H9 (cell line): ENCODE data around the gene HSPA1L. TPM values are rescaled to one million over a fixed set of nuclear protein-coding genes. Genes with fewer than 3 reads are reported as not detected.

Source experiments
- DNase-seq: peaks from one replicate; pipeline ENCODE4 v3.0.0-alpha.2; 2017
- H2AFZ ChIP-seq: one replicate; pipeline ENCODE4 v1.6.1; 2013; ENCODE audit warnings: mild to moderate bottlenecking, low read length, control low read depth, moderate library complexity
- H2AK5ac ChIP-seq: 2 replicates; pipeline ENCODE4 v1.6.1; 2013; ENCODE audit warnings: low read length, control low read depth, mixed read lengths; ENCODE audit not compliant: insufficient read length
- H2BK120ac ChIP-seq: one replicate; pipeline ENCODE4 v1.6.1; 2013; ENCODE audit warnings: low read depth, mild to moderate bottlenecking, low read length, control low read depth, inconsistent platforms; ENCODE audit not compliant: poor library complexity, severe bottlenecking
- H2BK12ac ChIP-seq: 2 replicates; pipeline ENCODE4 v1.6.1; 2013; ENCODE audit warnings: low read length, control low read depth, mixed read lengths, low read depth; ENCODE audit not compliant: insufficient read length
- H2BK15ac ChIP-seq: 2 replicates; pipeline ENCODE4 v1.6.1; 2013; ENCODE audit warnings: low read depth, low read length, control low read depth
- H2BK20ac ChIP-seq: one replicate; pipeline ENCODE4 v1.6.1; 2013; ENCODE audit warnings: low read depth, mild to moderate bottlenecking, low read length, control low read depth, inconsistent platforms; ENCODE audit not compliant: poor library complexity, severe bottlenecking
- H2BK5ac ChIP-seq: 2 replicates; pipeline ENCODE4 v1.6.1; 2013; ENCODE audit warnings: low read length, control low read depth, mixed read lengths; ENCODE audit not compliant: insufficient read length
- H3K14ac ChIP-seq: 2 replicates; pipeline ENCODE4 v1.6.1; 2013; ENCODE audit warnings: low read length, control low read depth; ENCODE audit not compliant: insufficient read depth
- H3K18ac ChIP-seq: 2 replicates; pipeline ENCODE4 v1.6.1; 2013; ENCODE audit warnings: low read depth, mild to moderate bottlenecking, mixed read lengths, low read length, control low read depth; ENCODE audit not compliant: insufficient read length
- H3K23ac ChIP-seq: 2 replicates; pipeline ENCODE4 v1.6.1; 2013; ENCODE audit warnings: low read length, control low read depth, mixed read lengths, low read depth; ENCODE audit not compliant: insufficient read length
- H3K23me2 ChIP-seq: 2 replicates; pipeline ENCODE4 v1.6.1; 2013; ENCODE audit warnings: low read depth, mild to moderate bottlenecking, mixed read lengths, low read length, control low read depth; ENCODE audit not compliant: insufficient read length, poor library complexity, severe bottlenecking
- H3K27ac ChIP-seq: 2 replicates; pipeline ENCODE4 v1.5.1; 2013; ENCODE audit warnings: low read length, control low read depth, mixed read lengths, low read depth; ENCODE audit not compliant: insufficient read length
- H3K27me3 ChIP-seq: 2 replicates; pipeline ENCODE4 v1.6.1; 2013; ENCODE audit warnings: low read length, control low read depth, inconsistent platforms; ENCODE audit not compliant: insufficient read depth
- H3K4ac ChIP-seq: 2 replicates; pipeline ENCODE4 v1.6.1; 2013; ENCODE audit warnings: low read depth, mild to moderate bottlenecking, control low read depth, inconsistent platforms, low read length, moderate library complexity
- H3K4me1 ChIP-seq: 2 replicates; pipeline ENCODE4 v1.6.1; 2013; ENCODE audit warnings: low read length, control low read depth, inconsistent platforms; ENCODE audit not compliant: insufficient read depth
- H3K4me2 ChIP-seq: 2 replicates; pipeline ENCODE4 v1.6.1; 2013; ENCODE audit warnings: low read length, control low read depth, mixed read lengths; ENCODE audit not compliant: insufficient read length, insufficient read depth
- H3K56ac ChIP-seq: 2 replicates; pipeline ENCODE4 v1.6.1; 2013; ENCODE audit warnings: low read depth, mild to moderate bottlenecking, mixed read lengths, low read length, control low read depth; ENCODE audit not compliant: insufficient read length
- H3K79me1 ChIP-seq: 2 replicates; pipeline ENCODE4 v1.6.1; 2013; ENCODE audit warnings: low read depth, mild to moderate bottlenecking, moderate library complexity, low read length, control low read depth, inconsistent platforms; ENCODE audit not compliant: insufficient read depth, poor library complexity, severe bottlenecking
- H3K79me2 ChIP-seq: 2 replicates; pipeline ENCODE4 v1.6.1; 2013; ENCODE audit warnings: low read length, control low read depth, inconsistent platforms; ENCODE audit not compliant: insufficient read depth
- H3K9ac ChIP-seq: 2 replicates; pipeline ENCODE4 v1.6.1; 2013; ENCODE audit warnings: low read length, control low read depth, mixed read lengths; ENCODE audit not compliant: insufficient read length; ENCODE audit errors: extremely low read depth
- H3K9me3 ChIP-seq: one replicate; pipeline ENCODE4 v1.6.1; 2013; ENCODE audit warnings: low read depth, low read length, inconsistent platforms; ENCODE audit not compliant: control insufficient read depth
- H3T11ph ChIP-seq: one replicate; pipeline ENCODE4 v1.6.1; 2013; ENCODE audit warnings: mild to moderate bottlenecking, low read length, control low read depth, inconsistent platforms
- H4K20me1 ChIP-seq: one replicate; pipeline ENCODE4 v1.6.1; 2013; ENCODE audit not compliant: control insufficient read depth, insufficient read length, insufficient read depth
- H4K5ac ChIP-seq: 2 replicates; pipeline ENCODE4 v1.6.1; 2013; ENCODE audit warnings: low read depth, mild to moderate bottlenecking, mixed read lengths, low read length, control low read depth; ENCODE audit not compliant: insufficient read length
- H4K8ac ChIP-seq: replicated peaks from 2 replicates; pipeline ENCODE4 v1.6.1; 2013; ENCODE audit warnings: low read length, control low read depth, mixed read lengths, low read depth; ENCODE audit not compliant: insufficient read length
- H4K91ac ChIP-seq: 2 replicates; pipeline ENCODE4 v1.6.1; 2013; ENCODE audit warnings: low read depth, mild to moderate bottlenecking, moderate library complexity, mixed read lengths, low read length, control low read depth; ENCODE audit not compliant: insufficient read length
- H3K27ac Mint-ChIP-seq, 3 experiments: 2 replicates in 2 of 3; 3 replicates in 1 of 3; pipeline ENCODE4 v1.8.0; 2020 to 2021; ENCODE audit warnings: mixed read lengths in 3 of 3, mild to moderate bottlenecking in 1 of 3, moderate library complexity in 1 of 3
- H3K27me3 Mint-ChIP-seq: 2 replicates; pipeline ENCODE4 v1.8.0; 2021; ENCODE audit warnings: low read depth, mild to moderate bottlenecking, moderate library complexity, mixed read lengths
- H3K36me3 Mint-ChIP-seq, 3 experiments: 2 replicates in 2 of 3; 3 replicates in 1 of 3; pipeline ENCODE4 v1.8.0; 2020 to 2021; ENCODE audit warnings: low read depth in 3 of 3, mixed read lengths in 3 of 3; ENCODE audit not compliant: insufficient read depth in 1 of 3
- H3K4me1 Mint-ChIP-seq, 2 experiments: 2 replicates each; pipeline ENCODE4 v1.8.0; 2020; ENCODE audit warnings: mixed read lengths in 2 of 2
- H3K4me3 Mint-ChIP-seq, 2 experiments: 2 replicates in 1 of 2; 3 replicates in 1 of 2; pipeline ENCODE4 v1.8.0; 2020 to 2021; ENCODE audit warnings: mild to moderate bottlenecking in 2 of 2, mixed read lengths in 2 of 2, moderate library complexity in 1 of 2
- H3K9me3 Mint-ChIP-seq, 2 experiments: 2 replicates in 1 of 2; 3 replicates in 1 of 2; pipeline ENCODE4 v1.8.0; 2020; ENCODE audit warnings: mild to moderate bottlenecking in 2 of 2, mixed read lengths in 2 of 2, moderate library complexity in 1 of 2
- CTCF ChIP-seq: fragments of 200-600 bp; sonication (generic); conservative IDR thresholded peaks from 3 replicates; pipeline ENCODE4 v1.8.0; 2021; ENCODE audit warnings: antibody characterized with exemption, mild to moderate bottlenecking
- WGBS: extraction: QIAGEN DNeasy Blood & Tissue Kit; methylation state at CpG from one replicate; pipeline ENCODE4 v1.1.7; 2013; ENCODE audit warnings: missing lambda C conversion rate, low lambda C conversion rate, mixed read lengths; ENCODE audit not compliant: insufficient read length; ENCODE audit errors: extremely low coverage; 5-methylcytosine and 5-hydroxymethylcytosine counted together
- total RNA-seq: library from RNA; stranded (reverse); gene quantifications from 2 replicates; pipeline ENCODE4 v1.2.1, GENCODE V29; 2021

HSPA1L gene
- total RNA-seq, 1 experiment from 2014 or later = 2.5 TPM

- WGBS = no CpG with 5 or more reads among the region's 12 CpGs
- Histone ChIP-seq H2BK120ac (no peak overlapping the region), H3K23ac (no peak overlapping the region), H3K18ac (no peak overlapping the region), H3K9me3 (no peaks in the 10 kb centered on the region), H2AFZ (no peak overlapping the region), H3K9ac (no peak overlapping the region), H4K5ac (no peak overlapping the region), H2BK15ac (no peak overlapping the region), H2AK5ac (no peak overlapping the region), H3K27ac (no peak overlapping the region), H4K91ac (no peak overlapping the region), H3K27me3 (no peaks in the 10 kb centered on the region), H3K56ac (no peak overlapping the region), H3K4me2 (no peak overlapping the region), H3T11ph (no peak overlapping the region), H4K20me1 (peaks cover 3% of the 10 kb centered on the region), H3K4ac (no peak overlapping the region), H3K79me2 (peaks cover 2% of the 10 kb centered on the region; the same call in 1 of the 2 replicates), H2BK5ac (no peak overlapping the region), H3K79me1 (no peaks in the 10 kb centered on the region), H3K14ac (no peak overlapping the region), H2BK12ac (no peak overlapping the region), H2BK20ac (no peak overlapping the region), H3K23me2 (peaks cover 3% of the 10 kb centered on the region), H4K8ac (no peak overlapping the region), H3K4me1 (no peaks in the 10 kb centered on the region)
- H3K4me3 Mint-ChIP-seq = peak overlapping the region in 1 of 2 experiments; percentile 50; a peak in 2 of 5 replicates
- DNase-seq = peak; percentile 76
- H3K36me3 Mint-ChIP-seq = peaks cover 21 to 52% (median 45%) of the 10 kb centered on the region in 3 experiments
- H3K27me3 Mint-ChIP-seq = no peaks in the 10 kb centered on the region
- no peaks in the 10 kb centered on the region for H3K9me3 Mint-ChIP-seq
- peak; percentile 77 for TF ChIP-seq CTCF
- peak overlapping the region in 2 of 3 experiments; percentile 34 to 66; a peak in 3 of 7 replicates for H3K27ac Mint-ChIP-seq
- peaks cover 10% of the 10 kb centered on the region in 2 experiments for H3K4me1 Mint-ChIP-seq
Observed at GRCh38 chr6:31791324-31792089, 23.6 kb downstream of the HSPA1L start.
